Stimulated activated CD4-positive, alpha-beta T cell treated with anti-CD3 and anti-CD28 coated beads, Interleukin-1b, Interleukin-23, amount 100 ng/mL, for 24 hours (primary cell): ENCODE data around the gene ABI2.

Source experiments
- DNase-seq, 4 experiments: peaks; one replicate each; pipeline ENCODE4 v3.0.0-alpha.2; 2020; ENCODE audit warnings: low read depth in 4 of 4, low spot score in 1 of 4

ABI2 gene

DNA sequence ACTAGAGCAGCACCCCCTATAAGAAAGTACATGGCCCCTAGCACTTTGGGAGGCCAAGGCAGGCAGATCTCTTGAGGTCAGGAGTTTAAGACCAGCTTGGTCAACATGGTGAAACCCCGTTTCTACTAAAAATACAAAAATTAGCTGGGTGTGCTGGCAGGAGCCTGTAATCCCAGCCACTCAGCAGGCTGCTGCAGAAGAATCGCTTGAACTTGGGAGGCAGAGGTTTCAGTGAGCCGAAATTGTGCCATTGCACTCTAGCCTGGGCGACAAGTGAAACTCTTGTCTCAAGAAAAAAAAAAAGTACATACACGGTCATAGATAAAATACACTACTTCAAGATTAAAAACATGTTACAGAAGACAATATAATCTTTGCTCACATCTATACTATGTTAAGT lies 143.1 kb downstream of the ABI2 start:
- no peak for DNase-seq

DNA sequence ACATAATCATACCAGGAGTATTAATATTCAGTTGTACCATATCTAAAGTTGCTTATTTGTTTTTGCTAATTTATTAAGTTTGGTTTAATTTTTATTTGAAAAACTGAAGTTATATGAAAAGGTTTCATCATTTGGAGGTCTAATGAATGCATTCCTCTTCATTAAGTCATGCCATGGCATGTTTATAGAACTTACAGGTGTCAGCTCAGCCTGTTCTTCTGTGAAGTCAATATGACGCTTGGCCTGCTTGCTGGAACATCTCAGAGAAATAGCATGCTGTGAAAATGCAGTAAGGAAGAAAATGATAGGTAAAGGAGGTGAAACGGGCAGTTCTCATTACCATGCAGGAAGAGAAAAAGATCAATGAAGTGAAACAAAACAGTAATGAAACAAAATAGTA lies 148.7 kb downstream of the ABI2 start:
- DNase-seq, result no peak

GRCh38 chr2:203480623-203481022 lies 152.4 kb downstream of the ABI2 start:
- DNase-seq, result no peak

DNA sequence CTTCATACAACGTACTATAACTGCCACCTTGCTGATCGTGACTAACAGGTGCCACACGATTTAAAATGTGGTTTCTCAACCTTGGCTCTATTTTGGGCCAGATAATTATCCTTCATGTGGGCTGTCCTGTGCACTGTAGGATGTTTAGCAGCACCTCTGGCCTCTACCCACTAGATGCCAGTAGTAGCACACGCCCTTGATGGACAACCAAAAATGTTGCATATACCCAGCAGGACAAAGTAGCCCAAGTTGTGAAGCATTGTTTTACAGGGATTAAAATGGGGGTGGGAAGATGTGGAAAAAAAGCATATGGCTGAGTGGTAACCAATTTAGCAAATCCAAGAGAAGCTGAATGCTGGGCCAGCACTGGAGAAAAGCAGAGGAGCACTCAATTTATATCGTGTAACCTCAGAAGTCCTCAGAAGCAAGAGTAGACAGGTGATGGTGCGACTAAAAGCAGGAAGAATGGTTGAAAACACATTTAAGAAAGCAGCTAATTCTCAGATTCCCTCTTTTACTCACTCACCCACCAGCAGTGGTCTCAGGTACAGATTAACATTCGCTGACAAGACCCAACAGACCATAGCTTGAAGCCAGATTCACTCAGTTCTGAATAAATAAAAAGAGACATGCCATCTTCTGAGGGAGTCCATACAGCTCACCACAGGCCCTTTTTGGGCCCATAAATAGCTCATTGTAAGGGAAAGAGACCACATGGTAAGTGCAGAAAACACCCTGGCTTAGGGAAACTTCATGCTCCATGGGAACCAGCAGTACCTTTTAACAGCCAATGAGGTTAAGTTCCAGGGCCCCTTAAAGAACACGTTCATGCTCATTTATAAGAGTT lies 156.3 kb downstream of the ABI2 start:
- DNase-seq, result peak in 1 of 4 experiments; percentile 22

DNA sequence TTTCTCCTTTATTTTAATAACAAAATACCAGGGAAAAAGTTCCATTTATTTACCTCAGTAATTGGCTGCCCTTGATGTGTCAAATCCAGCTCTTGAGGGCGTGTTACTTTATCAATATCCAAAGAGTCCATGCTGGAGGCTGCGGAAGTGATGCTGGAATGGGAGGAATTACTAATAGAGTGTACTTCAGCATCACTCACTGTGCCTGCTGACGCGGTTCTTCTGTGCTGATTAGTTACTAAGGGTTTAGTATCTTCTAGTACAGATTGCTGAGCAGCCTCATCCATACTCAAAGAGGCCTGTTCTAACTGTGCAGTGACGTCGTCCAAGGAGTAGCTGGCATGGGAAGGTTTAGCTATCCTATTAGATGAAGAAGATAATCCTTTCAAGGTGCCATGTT lies 161.3 kb downstream of the ABI2 start:
- DNase-seq, result no peak

DNA sequence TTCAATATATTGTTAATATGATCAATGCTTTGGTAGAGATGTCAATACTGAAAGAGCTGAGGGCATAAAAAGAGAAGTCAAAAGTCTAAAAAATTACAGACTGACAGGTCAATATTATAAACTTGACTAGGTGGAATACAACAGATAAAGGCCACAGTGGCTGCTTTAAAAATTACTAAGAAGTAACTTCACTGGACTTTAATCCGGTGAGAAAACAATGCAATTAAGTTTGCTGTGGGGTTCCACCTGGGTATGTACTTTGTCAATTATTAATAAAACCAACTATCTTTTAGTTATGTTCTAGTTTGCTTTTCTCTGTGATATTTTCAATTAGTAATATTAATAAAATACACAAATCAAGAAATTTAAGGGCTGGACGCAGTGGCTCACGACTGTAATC lies 162.2 kb downstream of the ABI2 start:
- DNase-seq, result no peak

GRCh38 chr2:203492965-203493364 lies 164.8 kb downstream of the ABI2 start:
- DNase-seq, result no peak
